Smooth muscle cell (in vitro differentiated cells): Measurements from ENCODE around the gene AK5. TPM values are rescaled to one million over a fixed set of nuclear protein-coding genes. Genes with fewer than 3 reads are reported as not detected.

Source experiments
- DNase-seq: peaks from one replicate; lab custom pipeline; 2025; ENCODE audit not compliant: unreplicated experiment; lab: John Stamatoyannopoulos, UW
- H2AFZ ChIP-seq: fragments of 200-600 bp; sonication (generic); 2 replicates; pipeline ENCODE4 v1.6.0; 2016; ENCODE audit warnings: antibody characterized with exemption, low read depth, mild to moderate bottlenecking
- H3F3A ChIP-seq: fragments of 200-600 bp; sonication (generic); 2 replicates; pipeline ENCODE4 v1.6.0; 2017; ENCODE audit warnings: antibody characterized with exemption, low read depth
- H3K27ac ChIP-seq: fragments of 200-600 bp; sonication (generic); 2 replicates; pipeline ENCODE4 v1.5.1; 2016; ENCODE audit warnings: low read depth, mild to moderate bottlenecking
- H3K27me3 ChIP-seq: fragments of 200-600 bp; sonication (generic); 2 replicates; pipeline ENCODE4 v1.6.1; 2016; ENCODE audit warnings: low read depth, mild to moderate bottlenecking
- H3K36me3 ChIP-seq: fragments of 200-600 bp; sonication (generic); 2 replicates; pipeline ENCODE4 v1.5.1; 2016; ENCODE audit warnings: low read depth
- H3K4me1 ChIP-seq: fragments of 200-600 bp; sonication (generic); 2 replicates; pipeline ENCODE4 v1.5.1; 2016; ENCODE audit warnings: low read depth
- H3K4me2 ChIP-seq: fragments of 200-600 bp; sonication (generic); 2 replicates; pipeline ENCODE4 v1.6.0; 2016; ENCODE audit warnings: mild to moderate bottlenecking
- H3K4me3 ChIP-seq: fragments of 200-600 bp; sonication (generic); 2 replicates; pipeline ENCODE4 v1.5.1; 2016; ENCODE audit warnings: mild to moderate bottlenecking
- H3K79me2 ChIP-seq: fragments of 200-600 bp; sonication (generic); 2 replicates; pipeline ENCODE4 v1.6.0; 2016; ENCODE audit warnings: low read depth, mild to moderate bottlenecking
- H3K9ac ChIP-seq: fragments of 200-600 bp; sonication (generic); 2 replicates; pipeline ENCODE4 v1.6.0; 2016; ENCODE audit warnings: low read depth
- H3K9me3 ChIP-seq: fragments of 200-600 bp; sonication (generic); replicated peaks from 2 replicates; pipeline ENCODE4 v1.5.1; 2016; ENCODE audit warnings: low read depth
- H4K20me1 ChIP-seq: fragments of 200-600 bp; sonication (generic); 2 replicates; pipeline ENCODE4 v1.6.0; 2016; ENCODE audit warnings: low read depth
- WGBS: methylation state at CpG from one replicate; pipeline ENCODE4 v1.1.7; 2016; ENCODE audit warnings: low lambda C conversion rate; 5-methylcytosine and 5-hydroxymethylcytosine counted together
- polyA plus RNA-seq: library from polyadenylated mRNA; unstranded; fragments of >200 nt; fragmentation: Nextera tagmentation; extraction: Ambion mirVana; gene quantifications from 2 replicates; pipeline ENCODE4 v1.2.1, GENCODE V29; 2016
- total RNA-seq: library from RNA; depleted of rRNA; stranded (reverse); fragments of >200 nt; gene quantifications from 2 replicates; pipeline ENCODE4 v1.2.3, GENCODE V29; 2014
- TF ChIP-seq, protein P1 (sequence below): fragments of 200-600 bp; sonication (generic); IDR thresholded peaks from 2 replicates; pipeline ENCODE4 v1.5.1; 2017; ENCODE audit warnings: borderline replicate concordance, mild to moderate bottlenecking, antibody characterized with exemption; ENCODE audit not compliant: insufficient read depth, poor library complexity, severe bottlenecking

Gene AK5
- total and polyA plus RNA-seq, 2 experiments from 2014 or later: 0.43 TPM; not detected in 1

DNA sequence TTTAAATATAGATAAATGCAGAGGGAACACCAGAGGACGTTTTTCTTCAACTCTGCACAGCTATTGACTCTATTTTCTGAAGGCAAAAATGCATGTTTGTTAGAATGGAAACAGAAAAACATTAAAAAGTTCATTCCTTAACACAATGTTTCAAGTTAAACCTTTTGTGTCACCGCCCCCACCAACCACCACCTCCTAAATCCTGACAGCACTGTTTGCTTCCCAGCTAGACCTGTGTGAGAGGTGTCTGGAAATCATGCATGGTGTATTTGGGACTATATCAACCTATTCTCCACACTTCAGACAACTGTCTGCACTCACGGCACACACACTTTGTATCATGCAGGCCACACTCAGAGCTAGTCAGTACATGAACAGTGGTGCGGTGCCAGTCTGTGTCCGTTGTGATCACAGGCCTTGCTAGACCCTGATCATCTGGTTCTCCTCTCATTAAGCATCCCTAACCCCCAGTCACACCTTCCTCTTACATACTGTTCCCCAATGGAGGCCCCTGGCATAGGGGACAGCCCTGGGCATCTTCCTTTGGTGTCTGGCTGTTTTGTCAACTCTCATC lies 276.9 kb downstream of the AK5 start:
- H3K27me3 ChIP-seq: no peaks in the 10 kb centered on the region
- H3F3A ChIP-seq: no peaks in the 10 kb centered on the region
- no peak for DNase-seq
- TF ChIP-seq, protein P1, sequence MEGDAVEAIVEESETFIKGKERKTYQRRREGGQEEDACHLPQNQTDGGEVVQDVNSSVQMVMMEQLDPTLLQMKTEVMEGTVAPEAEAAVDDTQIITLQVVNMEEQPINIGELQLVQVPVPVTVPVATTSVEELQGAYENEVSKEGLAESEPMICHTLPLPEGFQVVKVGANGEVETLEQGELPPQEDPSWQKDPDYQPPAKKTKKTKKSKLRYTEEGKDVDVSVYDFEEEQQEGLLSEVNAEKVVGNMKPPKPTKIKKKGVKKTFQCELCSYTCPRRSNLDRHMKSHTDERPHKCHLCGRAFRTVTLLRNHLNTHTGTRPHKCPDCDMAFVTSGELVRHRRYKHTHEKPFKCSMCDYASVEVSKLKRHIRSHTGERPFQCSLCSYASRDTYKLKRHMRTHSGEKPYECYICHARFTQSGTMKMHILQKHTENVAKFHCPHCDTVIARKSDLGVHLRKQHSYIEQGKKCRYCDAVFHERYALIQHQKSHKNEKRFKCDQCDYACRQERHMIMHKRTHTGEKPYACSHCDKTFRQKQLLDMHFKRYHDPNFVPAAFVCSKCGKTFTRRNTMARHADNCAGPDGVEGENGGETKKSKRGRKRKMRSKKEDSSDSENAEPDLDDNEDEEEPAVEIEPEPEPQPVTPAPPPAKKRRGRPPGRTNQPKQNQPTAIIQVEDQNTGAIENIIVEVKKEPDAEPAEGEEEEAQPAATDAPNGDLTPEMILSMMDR: no peak
- no peaks in the 10 kb centered on the region for H4K20me1 ChIP-seq
- H2AFZ ChIP-seq: no peak overlapping the region
- no peak overlapping the region for H3K4me2 ChIP-seq
- H3K79me2 ChIP-seq: no peaks in the 10 kb centered on the region
- H3K4me3 ChIP-seq: no peak overlapping the region
- no peaks in the 10 kb centered on the region for H3K4me1 ChIP-seq
- H3K9me3 ChIP-seq: no peaks in the 10 kb centered on the region
- H3K9ac ChIP-seq: no peak overlapping the region
- 98% methylated on average over 5 of the region's 5 CpGs for WGBS
- no peaks in the 10 kb centered on the region for H3K36me3 ChIP-seq
- no peak overlapping the region for H3K27ac ChIP-seq

DNA sequence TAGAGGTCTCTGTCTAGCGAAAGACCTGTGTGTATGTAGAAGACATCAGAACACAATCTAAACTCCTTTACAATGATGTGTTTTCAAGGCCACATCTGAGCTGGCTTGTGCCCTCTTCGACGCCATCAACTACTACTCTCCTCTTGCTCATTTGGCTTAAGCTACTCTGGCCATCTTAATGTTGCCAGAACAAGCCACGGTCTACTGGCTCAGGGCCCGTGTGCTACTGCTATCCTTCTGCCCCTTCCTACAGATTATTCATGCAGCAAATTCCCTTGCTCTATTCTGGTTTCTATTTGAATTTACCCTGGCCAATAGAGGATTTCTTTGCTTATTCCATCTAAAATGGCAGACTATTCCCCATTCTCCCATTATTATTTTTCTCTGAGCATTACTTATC lies 278.9 kb downstream of the AK5 start:
- Histone ChIP-seq H3K36me3 (peaks cover 17% of the 10 kb centered on the region), H2AFZ (no peak overlapping the region), H3K9ac (no peak overlapping the region), H3F3A (no peaks in the 10 kb centered on the region), H3K4me1 (no peaks in the 10 kb centered on the region), H3K27me3 (no peaks in the 10 kb centered on the region), H3K9me3 (no peaks in the 10 kb centered on the region), H3K27ac (no peak overlapping the region), H3K79me2 (no peaks in the 10 kb centered on the region), H4K20me1 (no peaks in the 10 kb centered on the region), H3K4me2 (no peak overlapping the region), H3K4me3 (no peak overlapping the region)
- TF ChIP-seq, protein P1: no peak
- WGBS: 98% methylated on average over 5 of the region's 5 CpGs
- no peak for DNase-seq

DNA sequence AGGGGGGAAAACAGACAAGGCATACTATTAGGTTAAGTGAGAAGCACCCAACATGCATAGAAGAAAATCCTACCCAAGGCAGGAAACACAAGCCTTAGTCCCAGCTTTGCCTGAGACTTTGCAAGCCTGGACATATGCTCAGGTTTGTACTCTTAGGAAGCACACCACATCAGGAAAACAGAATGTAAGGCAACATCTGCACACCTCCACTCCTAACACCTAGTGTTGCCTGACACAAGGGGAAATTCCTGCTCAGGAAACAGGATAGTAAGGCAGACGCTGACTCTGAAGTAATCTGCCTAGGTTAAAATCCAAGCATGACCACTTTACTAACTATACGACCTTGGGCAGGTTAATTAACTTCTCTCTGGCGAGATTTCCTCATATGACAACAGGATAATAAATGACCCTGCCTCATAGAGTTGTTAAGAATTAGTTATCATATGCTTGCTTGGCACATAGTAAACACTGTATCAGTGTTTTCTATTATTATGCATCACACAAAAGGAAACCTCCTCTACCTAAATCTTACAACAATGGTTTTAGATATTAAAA lies 280.9 kb downstream of the AK5 start:
- WGBS: 88% methylated on average over 3 of the region's 3 CpGs
- no peak overlapping the region for H3K4me2 ChIP-seq
- no peaks in the 10 kb centered on the region for H3K27me3 ChIP-seq
- no peak overlapping the region for H3K27ac ChIP-seq
- H3K79me2 ChIP-seq: no peaks in the 10 kb centered on the region
- H3K4me1 ChIP-seq: no peaks in the 10 kb centered on the region
- H3K36me3 ChIP-seq: peaks cover 29% of the 10 kb centered on the region
- H2AFZ ChIP-seq: no peak overlapping the region
- no peaks in the 10 kb centered on the region for H3K9me3 ChIP-seq
- no peak for DNase-seq
- H3F3A ChIP-seq: no peaks in the 10 kb centered on the region
- no peak overlapping the region for H3K4me3 ChIP-seq
- TF ChIP-seq, protein P1: no peak
- no peaks in the 10 kb centered on the region for H4K20me1 ChIP-seq
- no peak overlapping the region for H3K9ac ChIP-seq

DNA sequence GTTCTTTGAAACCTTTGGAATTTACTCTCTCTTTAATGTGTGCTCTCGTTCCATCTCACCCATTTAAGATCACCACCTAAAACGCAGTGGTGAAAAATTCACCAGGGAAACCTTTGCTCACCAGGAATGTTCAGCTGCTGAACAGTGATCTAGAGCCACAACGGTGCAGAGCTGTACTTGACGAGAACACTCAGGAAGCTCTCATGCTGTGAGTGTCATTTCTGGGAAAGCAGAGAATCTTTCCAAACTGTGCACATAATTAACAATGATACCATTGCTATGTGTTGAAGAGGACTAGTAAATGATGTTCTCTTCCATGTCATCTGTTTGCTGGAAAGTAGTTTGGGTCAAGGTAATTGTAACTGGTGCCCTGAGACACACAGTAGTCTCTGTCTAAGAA lies 283.5 kb downstream of the AK5 start:
- no peak overlapping the region for H3K9ac ChIP-seq
- no peaks in the 10 kb centered on the region for H3F3A ChIP-seq
- 94% methylated on average over 4 of the region's 4 CpGs for WGBS
- no peaks in the 10 kb centered on the region for H3K4me1 ChIP-seq
- no peak for DNase-seq
- H3K27me3 ChIP-seq: no peaks in the 10 kb centered on the region
- no peak overlapping the region for H3K4me2 ChIP-seq
- H2AFZ ChIP-seq: no peak overlapping the region
- H3K27ac ChIP-seq: no peak overlapping the region
- H4K20me1 ChIP-seq: no peaks in the 10 kb centered on the region
- no peak overlapping the region for H3K4me3 ChIP-seq
- no peaks in the 10 kb centered on the region for H3K79me2 ChIP-seq
- peaks cover 29% of the 10 kb centered on the region for H3K36me3 ChIP-seq
- H3K9me3 ChIP-seq: no peaks in the 10 kb centered on the region
- TF ChIP-seq, protein P1: no peak
